MG63 (cell line): ENCODE measurements around the gene WLS. TPM values are rescaled to one million over a fixed set of nuclear protein-coding genes. Genes with fewer than 3 reads are reported as not detected.
A peak's percentile ranks its signal among the peaks of the same experiment; 100 is the strongest.
"Not testable (repeated sequence)": the region's sequence is repeated elsewhere in the genome, so short reads cannot be mapped to it uniquely, and the experiment has no call there.

Source experiments
- DNase-seq: peaks from one replicate; pipeline ENCODE4 v3.0.0-alpha.2; 2020
- H3K27me3 ChIP-seq: fragments of 250-450 bp; sonication (Bioruptor Pico); 2 replicates; pipeline ENCODE4 v1.5.1; 2020; ENCODE audit warnings: mild to moderate bottlenecking, moderate library complexity
- H3K36me3 ChIP-seq: fragments of 250-450 bp; sonication (Bioruptor Pico); 2 replicates; pipeline ENCODE4 v1.5.1; 2020; ENCODE audit warnings: mild to moderate bottlenecking, moderate library complexity
- H3K4me3 ChIP-seq: fragments of 250-450 bp; sonication (Bioruptor Pico); 2 replicates; pipeline ENCODE4 v1.5.1; 2020; ENCODE audit warnings: mild to moderate bottlenecking, moderate library complexity
- H3K9me3 ChIP-seq: fragments of 250-450 bp; sonication (Bioruptor Pico); 2 replicates; pipeline ENCODE4 v1.5.1; 2020; ENCODE audit warnings: mild to moderate bottlenecking, moderate library complexity
- total RNA-seq: library from RNA; depleted of rRNA; stranded (reverse); fragments of >200 nt; shearing (Covaris generic); gene quantifications from 2 replicates; pipeline ENCODE4 v1.2.3, GENCODE V29; 2014; ENCODE audit warnings: low replicate concordance; rRNA removed

WLS gene
- 25.4 and 32.4 TPM in 2 replicates for total RNA-seq

DNA sequence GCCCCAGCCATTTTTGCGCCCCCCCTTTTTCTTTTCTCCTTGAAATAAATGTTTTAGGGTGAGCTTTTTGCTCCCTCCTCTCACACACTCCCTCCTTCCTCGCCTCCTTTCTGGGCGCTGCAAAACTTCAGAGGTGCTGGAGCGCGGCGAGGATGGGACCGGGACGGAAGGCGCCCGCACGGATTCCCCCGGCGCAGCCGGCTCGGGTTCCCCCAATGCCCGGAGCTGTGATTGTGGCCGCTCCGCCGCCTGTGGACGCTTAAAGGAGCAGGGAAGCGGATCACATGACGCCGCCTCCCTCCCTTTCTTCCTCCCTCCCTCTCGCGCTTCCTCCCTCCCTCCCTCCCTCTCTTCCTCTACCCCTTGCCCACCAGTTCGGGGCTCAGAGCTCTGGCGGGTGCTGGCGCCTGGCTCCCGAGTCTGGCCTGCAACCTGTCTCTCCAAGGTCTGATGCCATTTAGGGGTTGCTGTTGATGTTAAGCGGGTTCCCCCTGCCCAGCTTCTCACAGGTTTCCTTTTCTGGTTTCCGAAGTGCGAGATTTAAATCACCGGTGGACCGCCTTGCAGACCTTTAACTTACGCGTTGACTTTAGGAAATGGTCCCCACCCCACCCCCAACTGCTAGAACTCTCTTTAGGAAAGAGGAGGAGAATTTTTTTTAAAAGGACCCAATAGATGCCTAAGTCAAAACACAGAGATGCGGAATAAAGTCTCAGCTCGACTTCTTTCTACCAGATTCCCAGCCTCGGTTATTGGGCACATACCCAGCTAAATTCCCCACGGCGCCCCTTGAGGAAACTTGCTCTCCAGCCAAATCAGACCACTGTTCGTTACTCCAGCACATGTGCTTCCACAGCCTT is at the start of gene WLS:
Gene WLS (minus strand): TSS at position 235 of the 860 bp plus-strand sequence. CDS start 224 bp downstream, at position 11.
- H3K4me3 ChIP-seq: peak within 1 kb of the TSS; percentile 76
- H3K27me3 ChIP-seq: no peaks in the 10 kb centered on the region
- peak; percentile 78 for DNase-seq
- H3K9me3 ChIP-seq: no peaks in the 10 kb centered on the region
- no peaks in the 10 kb centered on the region for H3K36me3 ChIP-seq

DNA sequence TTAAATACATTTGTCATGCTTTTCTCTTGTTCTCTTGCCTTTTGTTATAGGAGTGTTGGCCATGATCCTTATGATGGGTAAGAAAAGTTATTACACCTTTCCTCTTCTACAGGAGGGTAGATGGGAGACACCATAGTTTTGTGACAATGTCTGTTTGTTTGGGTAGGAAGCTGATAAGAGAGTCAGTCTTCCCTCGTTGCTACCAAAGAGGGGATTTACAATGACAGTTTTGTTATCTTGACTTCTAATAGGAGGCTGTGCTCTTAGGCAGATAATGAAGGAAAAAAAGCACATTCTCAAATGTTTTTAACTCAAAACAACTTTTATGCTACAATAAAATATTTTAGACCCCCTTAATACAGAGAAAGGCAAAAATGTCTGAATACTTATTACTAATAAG is 48.0 kb upstream of the WLS start:
- Histone ChIP-seq H3K9me3 (no peaks in the 10 kb centered on the region), H3K4me3 (no peak overlapping the region), H3K36me3 (no peaks in the 10 kb centered on the region), H3K27me3 (no peaks in the 10 kb centered on the region)
- DNase-seq: no peak

DNA sequence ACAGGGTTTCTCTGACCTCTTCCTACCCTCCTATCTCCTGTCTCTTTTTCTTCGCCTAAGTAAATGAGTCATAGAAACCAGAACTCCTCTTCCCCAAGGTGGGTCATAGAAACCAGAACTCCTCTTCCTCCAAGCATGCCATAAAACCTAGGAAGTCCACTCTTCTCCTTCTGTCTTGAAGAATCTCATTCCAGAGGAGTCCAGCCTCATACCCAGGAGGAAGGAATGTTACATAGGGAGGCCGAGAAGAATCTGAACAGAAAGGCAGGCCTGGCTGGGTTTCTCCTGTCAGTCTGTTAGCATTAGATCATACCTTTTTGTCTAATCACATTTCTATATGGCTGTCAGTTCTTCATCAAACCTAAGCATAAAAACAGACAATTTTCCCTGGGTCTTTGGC is 47.5 kb upstream of the WLS start:
- Histone ChIP-seq H3K9me3 (no peaks in the 10 kb centered on the region), H3K4me3 (no peak overlapping the region), H3K27me3 (no peaks in the 10 kb centered on the region), H3K36me3 (no peaks in the 10 kb centered on the region)
- DNase-seq: no peak

DNA sequence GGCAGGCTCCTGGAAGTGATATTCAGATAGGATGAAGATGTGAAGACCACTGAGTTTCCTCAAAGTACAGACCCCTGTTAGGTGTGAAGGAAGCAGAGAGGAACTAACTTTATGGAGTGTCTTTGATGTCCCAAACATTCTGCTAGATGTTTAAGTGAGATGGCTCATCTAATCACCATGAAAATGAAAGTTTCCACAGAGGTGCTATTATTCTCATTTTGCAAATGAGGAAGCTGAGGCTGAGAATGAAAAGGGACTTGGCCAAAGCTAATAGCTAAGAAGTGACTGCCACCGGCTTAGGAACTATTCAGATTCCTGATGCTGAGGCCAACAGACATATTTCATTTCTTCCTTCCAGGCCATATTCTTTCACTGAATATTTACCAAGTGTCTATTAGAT is 45.9 kb upstream of the WLS start:
- H3K4me3 ChIP-seq: no peak overlapping the region
- H3K36me3 ChIP-seq: no peaks in the 10 kb centered on the region
- no peaks in the 10 kb centered on the region for H3K9me3 ChIP-seq
- DNase-seq: no peak
- no peaks in the 10 kb centered on the region for H3K27me3 ChIP-seq

DNA sequence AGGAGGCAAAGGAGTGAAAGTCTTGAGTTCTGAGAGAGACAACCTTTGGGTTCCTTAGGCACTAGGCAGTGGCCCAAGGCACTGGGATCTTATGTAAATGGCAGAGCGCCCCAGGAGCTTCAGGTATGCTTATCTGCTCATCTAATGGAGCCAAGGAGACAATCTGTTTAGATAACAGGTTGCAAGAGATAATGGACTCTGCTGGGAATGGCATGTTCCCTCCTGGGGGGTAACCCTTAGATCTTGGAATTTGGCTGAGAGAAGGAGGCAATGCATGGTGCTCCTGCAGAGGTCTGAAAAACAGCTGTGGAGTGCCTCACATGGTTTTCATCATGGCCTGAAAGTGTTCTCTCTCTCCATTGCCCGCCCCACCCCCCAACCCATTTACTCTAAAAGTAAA is 44.1 kb upstream of the WLS start:
- no peak for DNase-seq
- H3K4me3 ChIP-seq: no peak overlapping the region
- H3K9me3 ChIP-seq: no peaks in the 10 kb centered on the region; the same call in 1 of the 2 replicates
- no peaks in the 10 kb centered on the region for H3K27me3 ChIP-seq
- H3K36me3 ChIP-seq: no peaks in the 10 kb centered on the region

DNA sequence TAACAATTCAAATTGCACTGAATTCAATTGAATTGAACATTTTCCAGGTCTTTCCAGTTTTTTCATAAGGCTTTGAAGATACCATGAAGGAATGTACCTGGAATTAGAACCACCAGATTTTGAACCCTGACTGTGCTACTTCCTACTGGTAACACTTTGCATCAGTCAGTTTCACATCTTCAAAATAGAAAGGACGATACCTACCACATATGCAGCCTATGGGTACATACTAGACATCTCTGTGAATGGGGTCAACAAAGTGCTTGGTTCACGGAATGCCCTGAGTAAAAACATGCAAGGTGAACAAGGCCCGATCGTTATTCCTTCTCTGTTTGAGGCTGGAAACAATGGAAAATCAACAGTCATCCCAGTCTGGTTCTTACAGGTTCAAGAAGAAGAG is 41.2 kb upstream of the WLS start:
- Histone ChIP-seq H3K36me3 (no peaks in the 10 kb centered on the region), H3K27me3 (no peaks in the 10 kb centered on the region), H3K9me3 (no peaks in the 10 kb centered on the region; the same call in 1 of the 2 replicates), H3K4me3 (no peak overlapping the region)
- no peak for DNase-seq

DNA sequence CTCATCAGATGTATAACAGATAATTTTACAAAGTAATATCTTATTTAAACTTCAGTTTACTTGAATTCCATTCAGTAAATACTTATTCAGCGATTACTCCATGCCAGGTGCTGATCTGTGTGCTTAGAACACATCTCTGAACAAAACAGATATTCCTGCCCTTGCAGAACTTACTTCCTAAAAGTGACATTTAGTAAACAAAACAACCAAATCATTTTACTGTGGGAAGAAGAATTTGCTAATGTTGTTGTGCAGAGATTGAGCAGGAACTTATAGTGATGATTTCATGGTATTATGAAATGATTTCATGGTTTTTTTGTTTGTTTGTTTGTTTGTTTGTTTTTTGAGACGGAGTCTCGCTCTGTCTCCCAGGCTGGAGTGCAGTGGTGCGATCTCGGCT is 39.3 kb upstream of the WLS start:
- Histone ChIP-seq H3K36me3 (no peaks in the 10 kb centered on the region), H3K9me3 (no peaks in the 10 kb centered on the region; the same call in 1 of the 2 replicates), H3K4me3 (no peak overlapping the region), H3K27me3 (no peaks in the 10 kb centered on the region)
- DNase-seq: no peak

DNA sequence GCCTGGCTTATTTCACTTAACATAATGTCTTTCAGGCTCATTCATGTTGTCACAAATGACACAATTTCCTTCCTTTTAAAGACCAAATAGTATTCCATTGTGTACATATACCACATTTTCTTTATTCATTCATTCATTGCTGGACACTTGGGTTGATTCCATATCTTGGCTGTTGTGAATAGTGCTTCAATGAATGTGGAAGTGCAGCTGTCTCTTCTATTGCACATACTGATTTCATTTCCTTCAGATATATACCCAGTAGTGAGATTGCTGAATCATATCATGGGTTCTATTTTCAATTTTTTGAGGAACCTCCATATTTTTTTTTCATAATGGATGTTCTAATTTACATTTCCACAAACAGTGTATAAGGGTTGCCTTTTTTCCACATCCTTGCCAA is 38.6 kb upstream of the WLS start:
- no peaks in the 10 kb centered on the region for H3K36me3 ChIP-seq
- no peak for DNase-seq
- H3K4me3 ChIP-seq: no peak overlapping the region
- no peaks in the 10 kb centered on the region for H3K27me3 ChIP-seq
- no peaks in the 10 kb centered on the region; the same call in 1 of the 2 replicates for H3K9me3 ChIP-seq

DNA sequence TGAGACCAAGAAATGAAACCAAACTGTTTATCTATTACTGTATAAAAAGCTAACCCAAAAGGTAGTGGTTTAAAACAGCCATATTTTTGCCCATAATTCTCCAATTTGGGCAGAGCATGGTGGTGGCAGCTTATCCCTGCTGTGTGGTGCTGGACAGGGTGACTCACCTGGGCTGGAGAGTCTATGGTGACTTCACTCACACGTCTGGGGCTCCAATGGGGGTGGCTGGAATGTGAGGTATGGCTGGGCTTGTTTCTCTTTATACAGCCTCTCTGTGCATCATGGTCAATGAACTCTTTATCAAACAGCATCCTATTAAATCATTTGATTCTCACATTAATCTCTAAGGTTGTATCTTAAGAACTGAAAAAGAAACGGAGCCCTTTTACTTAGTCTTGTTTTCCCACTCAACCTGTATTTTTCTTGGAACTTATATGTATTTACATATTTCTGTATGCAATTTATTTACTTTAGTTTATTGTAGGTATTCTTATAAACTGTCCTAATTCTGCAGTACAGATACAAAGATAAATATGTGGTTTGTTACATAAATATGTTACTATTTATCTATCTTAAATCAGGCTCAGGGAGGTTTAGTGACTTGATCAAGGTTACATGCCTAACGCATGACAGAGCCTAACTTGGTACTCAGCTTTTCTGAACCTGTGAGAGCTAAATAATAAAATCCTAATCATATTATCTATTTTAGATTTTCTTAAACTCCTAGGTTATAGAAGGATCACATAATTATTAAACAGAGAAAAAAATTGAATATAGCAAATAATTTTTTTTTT is 37.5 kb upstream of the WLS start:
- Histone ChIP-seq H3K9me3 (no peaks in the 10 kb centered on the region; the same call in 1 of the 2 replicates), H3K36me3 (no peaks in the 10 kb centered on the region), H3K27me3 (no peaks in the 10 kb centered on the region), H3K4me3 (no peak overlapping the region)
- DNase-seq: peak; percentile 66

DNA sequence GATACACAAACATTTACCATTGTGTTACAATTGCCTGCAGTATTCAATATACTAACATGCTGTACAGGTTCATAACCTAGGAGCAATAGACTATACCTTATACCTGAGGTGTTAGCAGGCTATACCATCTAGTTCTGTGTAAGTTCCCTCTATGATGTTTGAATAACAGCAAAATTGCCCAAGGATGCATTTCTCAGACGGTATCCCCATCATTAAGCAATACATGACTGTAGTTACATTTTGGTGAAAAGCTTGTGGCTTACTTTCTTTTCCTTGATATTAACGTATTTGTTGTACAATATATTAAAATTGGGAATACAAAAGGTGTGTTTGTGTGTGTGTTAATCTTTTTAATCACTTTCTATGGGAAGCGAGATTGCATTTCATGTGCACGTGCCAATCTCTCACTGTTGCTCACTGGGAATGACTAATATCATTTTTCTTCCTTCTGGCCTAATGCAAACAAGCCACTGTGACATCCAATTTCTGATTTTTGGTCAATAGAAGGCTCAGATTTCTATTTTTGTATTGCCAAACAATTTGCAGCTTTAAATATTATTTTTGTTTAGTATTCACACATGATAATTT is 36.7 kb upstream of the WLS start:
- Histone ChIP-seq H3K36me3 (no peaks in the 10 kb centered on the region), H3K9me3 (no peaks in the 10 kb centered on the region; the same call in 1 of the 2 replicates), H3K27me3 (no peaks in the 10 kb centered on the region), H3K4me3 (no peak overlapping the region)
- no peak for DNase-seq

DNA sequence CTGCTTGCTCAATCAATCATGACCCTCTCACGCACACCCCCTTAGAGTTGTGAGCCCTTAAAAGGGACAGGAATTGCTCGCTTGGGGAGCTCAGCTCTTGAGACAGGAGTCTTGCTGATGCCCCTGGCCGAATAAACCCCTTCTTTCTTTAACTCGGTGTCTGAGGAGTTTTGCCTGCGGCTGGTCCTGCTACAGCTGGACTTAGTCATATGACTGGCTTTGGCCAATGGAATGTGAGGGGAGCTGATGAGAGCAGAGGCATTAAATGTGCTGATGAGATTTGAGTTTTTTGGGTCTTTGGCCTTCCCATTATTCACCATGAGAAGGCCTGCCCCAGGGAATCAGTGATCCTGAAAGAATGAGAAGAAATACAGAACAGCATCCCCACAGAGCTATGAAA is 24.5 kb upstream of the WLS start:
- not testable (repeated sequence) for H3K27me3 ChIP-seq, DNase-seq, H3K4me3 ChIP-seq, H3K36me3 ChIP-seq, H3K9me3 ChIP-seq

DNA sequence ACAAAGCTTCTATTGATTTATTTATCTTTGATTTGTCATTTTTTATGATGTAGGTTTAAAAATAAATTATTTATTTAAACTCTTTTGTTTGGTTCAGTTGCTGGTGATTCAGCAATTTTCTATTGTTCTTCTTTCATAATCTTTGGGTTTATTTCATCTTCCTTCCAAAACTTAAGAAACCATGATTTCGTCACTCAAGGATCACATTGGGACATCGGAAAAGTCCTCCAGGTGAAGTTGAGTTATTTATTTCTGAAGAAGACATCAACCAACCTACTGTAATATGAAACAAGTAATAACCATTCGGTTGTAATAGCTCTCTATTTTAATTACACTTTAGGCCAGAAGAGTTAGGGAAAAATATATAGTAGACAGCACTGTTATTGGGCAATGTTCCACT is 23.0 kb upstream of the WLS start:
- H3K36me3 ChIP-seq: no peaks in the 10 kb centered on the region
- DNase-seq: no peak
- no peak overlapping the region for H3K4me3 ChIP-seq
- H3K9me3 ChIP-seq: no peaks in the 10 kb centered on the region
- H3K27me3 ChIP-seq: no peaks in the 10 kb centered on the region

DNA sequence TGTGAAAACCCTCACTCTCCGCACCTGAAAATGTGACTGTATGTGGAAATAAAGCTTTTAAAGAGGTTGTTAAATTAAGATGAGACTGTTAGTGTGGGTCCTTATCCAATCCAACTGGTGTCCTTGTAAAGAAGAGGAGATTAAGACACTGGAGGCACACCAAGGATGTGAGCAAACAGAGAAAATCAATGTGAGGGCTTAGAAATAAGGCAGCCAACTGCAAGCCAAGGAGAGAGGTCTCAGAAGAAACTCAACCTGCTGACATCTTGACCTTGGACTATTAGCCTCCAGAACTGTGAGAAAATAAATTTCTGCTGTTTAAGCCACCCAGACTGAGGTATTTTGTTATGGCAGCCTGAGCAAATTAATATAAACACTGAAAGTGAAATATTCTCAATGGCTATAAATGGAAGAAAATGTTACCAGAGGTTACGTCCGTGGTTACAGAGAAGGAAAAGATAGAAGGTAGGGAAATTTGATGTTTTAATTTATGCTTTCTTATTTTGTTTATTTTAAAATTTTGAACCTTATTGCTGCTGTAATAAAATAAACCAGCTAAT is 22.4 kb upstream of the WLS start:
- DNase-seq: no peak
- no peak overlapping the region for H3K4me3 ChIP-seq
- H3K9me3 ChIP-seq: no peaks in the 10 kb centered on the region
- no peaks in the 10 kb centered on the region for H3K36me3 ChIP-seq
- no peaks in the 10 kb centered on the region for H3K27me3 ChIP-seq

DNA sequence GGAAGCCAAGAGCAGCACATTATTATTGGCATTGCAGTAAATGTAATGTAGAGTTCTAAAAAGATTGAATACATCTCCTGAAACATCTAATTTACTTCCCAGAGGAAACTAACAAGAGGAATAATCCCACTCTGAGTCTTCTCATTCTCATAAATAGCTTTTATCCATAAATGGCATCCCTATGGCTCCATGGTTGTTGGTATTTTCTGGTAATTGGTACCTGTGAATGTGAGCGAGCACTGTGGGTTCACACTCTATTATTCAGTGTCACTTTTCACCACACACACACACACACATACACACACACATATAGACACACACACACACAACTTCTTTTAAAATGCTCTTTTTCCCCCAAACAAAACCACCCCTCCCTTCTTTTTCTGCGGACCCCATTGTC is 4.7 kb upstream of the WLS start:
- Histone ChIP-seq H3K36me3 (no peaks in the 10 kb centered on the region), H3K9me3 (no peaks in the 10 kb centered on the region), H3K4me3 (no peak overlapping the region), H3K27me3 (no peaks in the 10 kb centered on the region)
- no peak for DNase-seq

DNA sequence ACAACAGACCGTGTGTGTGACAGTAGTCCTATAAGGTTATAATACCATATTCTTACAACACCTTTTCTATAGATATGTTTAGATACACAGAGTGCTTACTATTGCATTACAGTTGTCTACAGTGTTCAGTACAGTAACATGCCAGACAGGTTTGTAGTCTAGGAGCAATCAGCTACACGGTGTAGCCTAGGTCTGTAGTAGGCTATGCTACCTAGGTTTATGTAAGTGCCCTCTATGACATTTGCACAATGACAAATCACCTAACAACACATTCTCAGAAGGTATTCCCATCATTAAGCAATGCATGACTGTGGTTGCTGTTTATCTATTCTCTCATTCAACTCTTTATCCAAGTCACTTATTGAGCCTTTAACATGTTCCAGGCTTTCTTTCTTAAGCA is 1.8 kb upstream of the WLS start:
- Histone ChIP-seq H3K27me3 (no peaks in the 10 kb centered on the region), H3K9me3 (no peaks in the 10 kb centered on the region)
- DNase-seq: no peak

DNA sequence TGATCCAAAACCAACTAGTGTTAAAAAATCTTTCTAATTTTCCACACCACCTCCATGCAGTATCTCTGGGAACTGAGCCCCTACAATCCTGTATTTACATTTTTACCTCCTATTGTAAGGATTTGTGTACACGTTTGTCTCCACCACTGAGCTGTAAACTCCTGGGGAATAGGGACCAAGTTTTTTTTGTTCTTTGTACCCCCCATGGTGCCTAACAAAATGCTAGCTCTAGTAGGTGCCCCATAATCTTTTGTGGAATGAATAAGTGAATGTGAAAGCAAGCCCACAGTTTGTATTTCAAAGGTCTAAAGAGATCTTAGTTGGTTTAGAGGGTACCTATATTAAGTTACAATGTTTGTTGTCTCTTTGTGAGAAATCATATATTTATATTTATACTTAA is 879 bp upstream of the WLS start:
- no peaks in the 10 kb centered on the region for H3K36me3 ChIP-seq
- H3K9me3 ChIP-seq: no peaks in the 10 kb centered on the region
- H3K4me3 ChIP-seq: peak overlapping the region; percentile 76
- no peak for DNase-seq
- no peaks in the 10 kb centered on the region for H3K27me3 ChIP-seq

More for the DNA sequence above, 1.8 kb upstream of the WLS start:
- Histone ChIP-seq H3K36me3 (no peaks in the 10 kb centered on the region), H3K4me3 (no peak overlapping the region)
